ENCODE results near the gene SEMA3G.

- TF ChIP-seq EZH2 (IDR thresholded peaks at IDR 0.05) (no peak), POLR2AphosphoS5 (IDR thresholded peaks at IDR 0.05; ENCODE audit: borderline replicate concordance, low read depth, low read length) (no peak)
Measured at GRCh38 chr3:52461874-52462273, 17.0 kb upstream of the SEMA3G start.
